Karpas-422 (cell line): Measurements from ENCODE around the gene C21orf58. TPM values are rescaled to one million over a fixed set of nuclear protein-coding genes. Genes with fewer than 3 reads are reported as not detected.

Source experiments
- DNase-seq: peaks from one replicate; pipeline ENCODE4 v3.0.0-alpha.2; 2015
- H2AFZ ChIP-seq: fragments of 200-600 bp; sonication (generic); 2 replicates; pipeline ENCODE4 v1.6.1; 2014; ENCODE audit warnings: antibody characterized with exemption, low read length, mixed read lengths
- H3K27ac ChIP-seq: fragments of 200-600 bp; sonication (generic); 2 replicates; pipeline ENCODE4 v1.5.1; 2014; ENCODE audit warnings: mild to moderate bottlenecking, low read length, moderate library complexity
- H3K27me3 ChIP-seq: fragments of 200-600 bp; sonication (generic); 2 replicates; pipeline ENCODE4 v1.6.1; 2014; ENCODE audit warnings: low read length, mixed read lengths
- H3K36me3 ChIP-seq: fragments of 200-600 bp; sonication (generic); 2 replicates; pipeline ENCODE4 v1.6.1; 2014; ENCODE audit warnings: low read length, mixed read lengths; ENCODE audit not compliant: insufficient read depth
- H3K4me1 ChIP-seq: fragments of 200-600 bp; sonication (generic); 2 replicates; pipeline ENCODE4 v1.6.1; 2014; ENCODE audit warnings: mild to moderate bottlenecking, low read length, mixed read lengths
- H3K4me2 ChIP-seq: fragments of 200-600 bp; sonication (generic); 2 replicates; pipeline ENCODE4 v1.6.1; 2014; ENCODE audit warnings: low read length, low read depth, mild to moderate bottlenecking; ENCODE audit not compliant: poor library complexity, severe bottlenecking
- H3K4me3 ChIP-seq: fragments of 200-600 bp; sonication (generic); 2 replicates; pipeline ENCODE4 v1.5.1; 2014; ENCODE audit warnings: mild to moderate bottlenecking, antibody characterized with exemption, low read length, mixed read lengths
- H3K79me2 ChIP-seq: fragments of 200-600 bp; sonication (generic); 2 replicates; pipeline ENCODE4 v1.6.1; 2014; ENCODE audit warnings: mild to moderate bottlenecking, low read length, mixed read lengths
- H3K9ac ChIP-seq: fragments of 200-600 bp; sonication (generic); 2 replicates; pipeline ENCODE4 v1.6.0; 2014; ENCODE audit warnings: low read length
- H3K9me2 ChIP-seq: fragments of 200-600 bp; sonication (generic), shearing (Covaris generic); replicated peaks from 2 replicates; pipeline ENCODE4 v1.6.0; 2014; ENCODE audit warnings: mild to moderate bottlenecking, low read length, moderate library complexity; ENCODE audit not compliant: insufficient read depth
- H3K9me3 ChIP-seq: fragments of 300-700, 200-600 bp; sonication (generic); 2 replicates; pipeline ENCODE4 v1.6.1; 2014; ENCODE audit warnings: low read length, mixed read lengths
- H4K20me1 ChIP-seq: fragments of 200-600 bp; sonication (generic); 2 replicates; pipeline ENCODE4 v1.6.1; 2014; ENCODE audit warnings: mild to moderate bottlenecking, antibody characterized with exemption, low read length, low read depth; ENCODE audit not compliant: insufficient read depth
- total RNA-seq: library from RNA; depleted of rRNA; stranded (reverse); fragments of >200 nt; shearing (Covaris generic); gene quantifications from 2 replicates; pipeline ENCODE4 v1.2.3, GENCODE V29; 2014; ENCODE audit warnings: low replicate concordance

C21orf58 gene
- total RNA-seq, 1 experiment from 2014 or later = 13.9 TPM

- Histone ChIP-seq H3K4me3 (no peak overlapping the region), H4K20me1 (no peaks in the 10 kb centered on the region), H2AFZ (no peak overlapping the region), H3K27me3 (no peaks in the 10 kb centered on the region), H3K4me2 (no peak overlapping the region), H3K4me1 (peaks cover 31% of the 10 kb centered on the region), H3K36me3 (peaks cover 13% of the 10 kb centered on the region), H3K9ac (no peak overlapping the region), H3K27ac (no peak overlapping the region), H3K9me2 (no peaks in the 10 kb centered on the region), H3K9me3 (peaks cover 8% of the 10 kb centered on the region; the same call in 1 of the 2 replicates), H3K79me2 (peaks cover 12% of the 10 kb centered on the region)
- no peak for DNase-seq
Observed at GRCh38 chr21:46294647-46295176, 29.0 kb downstream of the C21orf58 start.

DNA sequence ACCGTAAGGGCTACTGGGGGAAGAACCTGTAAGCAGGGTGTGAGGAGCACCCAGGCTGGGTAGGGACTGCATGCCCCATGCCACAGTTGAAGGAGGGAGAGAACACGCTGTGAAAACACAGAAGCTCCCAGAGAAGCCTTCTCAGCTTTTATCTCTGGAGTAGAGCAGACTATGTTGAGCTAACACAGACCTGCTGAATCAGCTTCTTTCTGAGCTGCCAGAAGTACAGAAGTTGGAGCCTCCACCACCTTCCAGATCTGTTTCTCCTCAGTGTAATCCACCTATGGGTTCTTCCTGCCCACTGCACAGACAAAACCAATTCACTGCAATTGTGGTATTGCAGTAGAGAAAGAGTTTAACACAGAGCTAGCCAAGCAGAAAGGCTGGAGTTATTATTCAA lies 32.1 kb downstream of the C21orf58 start:
- Histone ChIP-seq H3K4me3 (0 out of 2 replicates have a peak overlapping the region, but pooled peaks have one; percentile 30), H4K20me1 (no peaks in the 10 kb centered on the region), H3K4me1 (peaks cover 46% of the 10 kb centered on the region), H2AFZ (no peak overlapping the region), H3K9ac (peak overlapping the region; percentile 45), H3K36me3 (peaks cover 13% of the 10 kb centered on the region), H3K27me3 (no peaks in the 10 kb centered on the region), H3K4me2 (peak overlapping the region; percentile 50), H3K27ac (peak overlapping the region; percentile 91), H3K9me2 (no peaks in the 10 kb centered on the region), H3K9me3 (peaks cover 8% of the 10 kb centered on the region; the same call in 1 of the 2 replicates), H3K79me2 (peaks cover 21% of the 10 kb centered on the region)
- DNase-seq = peak; percentile 55

- H4K20me1 ChIP-seq = no peaks in the 10 kb centered on the region
- no peak overlapping the region for H3K4me3 ChIP-seq
- no peak overlapping the region for H2AFZ ChIP-seq
- H3K36me3 ChIP-seq = peaks cover 16% of the 10 kb centered on the region
- H3K4me1 ChIP-seq = peaks cover 44% of the 10 kb centered on the region
- DNase-seq = peak; percentile 49
- H3K4me2 ChIP-seq = peak overlapping the region; percentile 34
- H3K27ac ChIP-seq = peak overlapping the region; percentile 91
- H3K9me3 ChIP-seq = peaks cover 8% of the 10 kb centered on the region; the same call in 1 of the 2 replicates
- H3K9ac ChIP-seq = 0 out of 2 replicates have a peak overlapping the region, but pooled peaks have one; percentile 9
- H3K79me2 ChIP-seq = peaks cover 34% of the 10 kb centered on the region
- no peaks in the 10 kb centered on the region for H3K27me3 ChIP-seq
- no peaks in the 10 kb centered on the region for H3K9me2 ChIP-seq
Observed at GRCh38 chr21:46289655-46290179, 34.0 kb downstream of the C21orf58 start.

DNA sequence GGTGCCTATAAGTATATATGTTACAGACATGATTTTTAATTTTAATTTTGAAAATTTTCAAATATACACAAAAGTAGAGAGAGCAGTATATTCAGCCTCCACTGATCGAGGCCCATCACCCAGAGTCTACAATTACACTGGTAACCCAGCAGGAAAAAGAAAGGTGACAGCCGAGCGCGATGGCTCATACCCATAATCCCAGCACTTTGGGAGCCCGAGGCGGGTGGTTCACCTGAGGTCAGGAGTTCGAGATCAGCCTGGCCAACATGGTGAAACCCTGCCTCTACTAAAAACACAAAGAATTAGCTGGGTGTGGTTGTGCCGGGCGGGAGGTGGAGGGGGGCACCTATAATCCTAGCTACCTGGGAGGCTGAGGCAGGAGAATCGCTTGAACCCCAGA lies 36.1 kb downstream of the C21orf58 start:
- no peaks in the 10 kb centered on the region for H3K9me2 ChIP-seq
- H3K9ac ChIP-seq = peak overlapping the region; percentile 96
- H3K4me2 ChIP-seq = peak overlapping the region; percentile 69
- peaks cover 63% of the 10 kb centered on the region for H3K4me1 ChIP-seq
- no peak for DNase-seq
- H3K27ac ChIP-seq = peak overlapping the region; percentile 97
- peak overlapping the region; percentile 97 for H3K4me3 ChIP-seq
- H2AFZ ChIP-seq = no peak overlapping the region
- peaks cover 8% of the 10 kb centered on the region; the same call in 1 of the 2 replicates for H3K9me3 ChIP-seq
- peaks cover 55% of the 10 kb centered on the region for H3K79me2 ChIP-seq
- no peaks in the 10 kb centered on the region for H4K20me1 ChIP-seq
- H3K36me3 ChIP-seq = peaks cover 33% of the 10 kb centered on the region
- H3K27me3 ChIP-seq = no peaks in the 10 kb centered on the region

- 0 out of 2 replicates have a peak, but pooled peaks cover 3% of the 10 kb centered on the region for H4K20me1 ChIP-seq
- H2AFZ ChIP-seq = peak overlapping the region; percentile 52; the same call in 1 of the 2 replicates
- H3K9me2 ChIP-seq = no peaks in the 10 kb centered on the region
- H3K27me3 ChIP-seq = no peaks in the 10 kb centered on the region
- peak overlapping the region; percentile 97 for H3K4me3 ChIP-seq
- peaks cover 1% of the 10 kb centered on the region; the same call in 1 of the 2 replicates for H3K9me3 ChIP-seq
- H3K36me3 ChIP-seq = peaks cover 28% of the 10 kb centered on the region
- peak overlapping the region; percentile 97 for H3K27ac ChIP-seq
- H3K4me2 ChIP-seq = peak overlapping the region; percentile 69
- H3K79me2 ChIP-seq = peaks cover 59% of the 10 kb centered on the region
- peaks cover 59% of the 10 kb centered on the region for H3K4me1 ChIP-seq
- peak overlapping the region; percentile 96 for H3K9ac ChIP-seq
- DNase-seq = no peak
Observed at GRCh38 chr21:46286648-46287002, 37.0 kb downstream of the C21orf58 start.

- peaks cover 61% of the 10 kb centered on the region for H3K79me2 ChIP-seq
Observed at GRCh38 chr21:46285761-46286647, 37.7 kb downstream of the C21orf58 start, which contains the start of gene YBEY. Gene YBEY, plus strand, starts transcription at chr21:46286342. Its CDS starts 572 bp downstream, at chr21:46286914.

GRCh38 chr21:46285206-46285661 lies 38.4 kb downstream of the C21orf58 start, which contains the start of gene MCM3AP:
Gene MCM3AP, minus strand, starts transcription at chr21:46285611. Its CDS starts 325 bp downstream, at chr21:46285286.
- H3K79me2 ChIP-seq = peaks cover 66% of the 10 kb centered on the region
- no peak within 1 kb of the TSS; the same call in 1 of the 2 replicates for H2AFZ ChIP-seq

More at GRCh38 chr21:46285761-46286647, 37.7 kb downstream of the C21orf58 start, which contains the start of gene YBEY:
- Histone ChIP-seq H3K9ac (peak within 1 kb of the TSS; percentile 96), H3K9me3 (no peaks in the 10 kb centered on the region), H3K27ac (peak within 1 kb of the TSS; percentile 97), H3K9me2 (no peaks in the 10 kb centered on the region), H3K4me3 (peak within 1 kb of the TSS; percentile 97), H4K20me1 (0 out of 2 replicates have a peak, but pooled peaks cover 3% of the 10 kb centered on the region), H3K27me3 (no peaks in the 10 kb centered on the region), H2AFZ (peak within 1 kb of the TSS; percentile 52; the same call in 1 of the 2 replicates), H3K4me2 (peak within 1 kb of the TSS; percentile 69), H3K4me1 (peaks cover 53% of the 10 kb centered on the region), H3K36me3 (peaks cover 23% of the 10 kb centered on the region; the same call in 1 of the 2 replicates)
- peak; percentile 96 for DNase-seq

More at GRCh38 chr21:46285206-46285661, 38.4 kb downstream of the C21orf58 start, which contains the start of gene MCM3AP:
- Histone ChIP-seq H3K4me3 (peak within 1 kb of the TSS; percentile 97), H3K4me1 (peaks cover 45% of the 10 kb centered on the region), H4K20me1 (0 out of 2 replicates have a peak, but pooled peaks cover 3% of the 10 kb centered on the region), H3K9me3 (no peaks in the 10 kb centered on the region), H3K9ac (peak within 1 kb of the TSS; percentile 96), H3K27ac (peak within 1 kb of the TSS; percentile 97), H3K9me2 (no peaks in the 10 kb centered on the region), H3K36me3 (peaks cover 23% of the 10 kb centered on the region; the same call in 1 of the 2 replicates), H3K27me3 (no peaks in the 10 kb centered on the region), H3K4me2 (peak within 1 kb of the TSS; percentile 69)
- peak; percentile 51 for DNase-seq
